HEK293 (cell line): ENCODE measurements around the gene ZFAND3.

Experiments
- SP2 ChIP-seq: fragments of 450-650 bp; formaldehyde crosslinking; IDR thresholded peaks from 2 replicates; pipeline ENCODE4 v1.5.1; 2016; ENCODE audit warnings: missing biosample characterization, missing genetic modification characterization
- ZNF610 ChIP-seq: fragments of 450-650 bp; formaldehyde crosslinking; IDR thresholded peaks from 2 replicates; pipeline ENCODE4 v1.5.1; 2016; ENCODE audit warnings: missing biosample characterization, missing genetic modification characterization, borderline replicate concordance
- TF ChIP-seq, protein P1 (sequence below): fragments of 450-650 bp; formaldehyde crosslinking; IDR thresholded peaks from 2 replicates; pipeline ENCODE4 v1.5.1; 2016; ENCODE audit warnings: missing biosample characterization, missing genetic modification characterization
- TF ChIP-seq, protein P2 (sequence below): fragments of 450-650 bp; formaldehyde crosslinking; IDR thresholded peaks from 2 replicates; pipeline ENCODE4 v1.5.1; 2017; ENCODE audit warnings: missing biosample characterization, missing genetic modification characterization

DNA sequence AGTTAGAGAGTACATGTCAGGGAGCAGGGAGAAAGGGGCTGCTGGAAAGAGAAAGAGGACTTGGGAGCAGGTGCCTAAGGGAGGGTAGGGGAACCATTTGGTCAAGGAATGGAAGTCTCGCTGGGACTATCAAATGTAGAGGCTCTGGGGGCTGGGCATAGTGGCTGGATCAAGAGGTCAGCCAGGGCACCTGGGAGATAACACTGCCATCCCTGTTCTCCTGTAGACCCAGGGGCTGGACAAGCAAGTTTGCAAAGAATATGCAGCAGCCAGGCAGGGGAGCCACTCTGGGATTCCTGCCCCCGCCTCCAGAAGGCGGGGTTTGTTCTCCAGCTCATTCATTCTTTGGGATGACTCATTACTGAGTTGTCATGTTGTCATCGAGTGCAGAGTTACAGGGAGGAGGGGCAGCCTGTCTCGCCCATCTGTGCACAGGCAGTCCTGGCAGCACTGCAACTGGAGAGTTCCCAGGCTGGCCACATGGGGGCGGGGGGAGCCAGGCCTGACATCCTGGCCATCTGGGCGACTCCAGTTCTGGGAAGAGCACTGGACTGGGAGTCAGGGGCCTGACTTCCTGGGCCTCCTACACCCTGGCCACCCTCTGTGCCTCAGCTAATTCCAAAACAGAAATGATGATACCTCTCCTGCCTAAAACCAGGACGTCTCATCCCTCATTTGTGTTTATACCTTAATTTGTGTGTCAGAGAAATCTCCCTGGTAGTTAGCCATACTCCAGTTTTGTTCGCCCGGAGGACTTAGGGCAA, 28.2 kb upstream of the ZFAND3 start:
- TF ChIP-seq, protein P1, sequence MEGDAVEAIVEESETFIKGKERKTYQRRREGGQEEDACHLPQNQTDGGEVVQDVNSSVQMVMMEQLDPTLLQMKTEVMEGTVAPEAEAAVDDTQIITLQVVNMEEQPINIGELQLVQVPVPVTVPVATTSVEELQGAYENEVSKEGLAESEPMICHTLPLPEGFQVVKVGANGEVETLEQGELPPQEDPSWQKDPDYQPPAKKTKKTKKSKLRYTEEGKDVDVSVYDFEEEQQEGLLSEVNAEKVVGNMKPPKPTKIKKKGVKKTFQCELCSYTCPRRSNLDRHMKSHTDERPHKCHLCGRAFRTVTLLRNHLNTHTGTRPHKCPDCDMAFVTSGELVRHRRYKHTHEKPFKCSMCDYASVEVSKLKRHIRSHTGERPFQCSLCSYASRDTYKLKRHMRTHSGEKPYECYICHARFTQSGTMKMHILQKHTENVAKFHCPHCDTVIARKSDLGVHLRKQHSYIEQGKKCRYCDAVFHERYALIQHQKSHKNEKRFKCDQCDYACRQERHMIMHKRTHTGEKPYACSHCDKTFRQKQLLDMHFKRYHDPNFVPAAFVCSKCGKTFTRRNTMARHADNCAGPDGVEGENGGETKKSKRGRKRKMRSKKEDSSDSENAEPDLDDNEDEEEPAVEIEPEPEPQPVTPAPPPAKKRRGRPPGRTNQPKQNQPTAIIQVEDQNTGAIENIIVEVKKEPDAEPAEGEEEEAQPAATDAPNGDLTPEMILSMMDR (tag by site-specific recombination) = peak; percentile 95
- TF ChIP-seq ZNF610 (peak; percentile 30; the same call in 1 of the 2 replicates), SP2 (peak; percentile 72)
- TF ChIP-seq, protein P2, sequence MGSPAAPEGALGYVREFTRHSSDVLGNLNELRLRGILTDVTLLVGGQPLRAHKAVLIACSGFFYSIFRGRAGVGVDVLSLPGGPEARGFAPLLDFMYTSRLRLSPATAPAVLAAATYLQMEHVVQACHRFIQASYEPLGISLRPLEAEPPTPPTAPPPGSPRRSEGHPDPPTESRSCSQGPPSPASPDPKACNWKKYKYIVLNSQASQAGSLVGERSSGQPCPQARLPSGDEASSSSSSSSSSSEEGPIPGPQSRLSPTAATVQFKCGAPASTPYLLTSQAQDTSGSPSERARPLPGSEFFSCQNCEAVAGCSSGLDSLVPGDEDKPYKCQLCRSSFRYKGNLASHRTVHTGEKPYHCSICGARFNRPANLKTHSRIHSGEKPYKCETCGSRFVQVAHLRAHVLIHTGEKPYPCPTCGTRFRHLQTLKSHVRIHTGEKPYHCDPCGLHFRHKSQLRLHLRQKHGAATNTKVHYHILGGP = no peak
